ENCODE data around the gene MDC1.
"Not testable (repeated sequence)": the region's sequence is repeated elsewhere in the genome, so short reads cannot be mapped to it uniquely, and the experiment has no call there.

MDC1 gene

DNA sequence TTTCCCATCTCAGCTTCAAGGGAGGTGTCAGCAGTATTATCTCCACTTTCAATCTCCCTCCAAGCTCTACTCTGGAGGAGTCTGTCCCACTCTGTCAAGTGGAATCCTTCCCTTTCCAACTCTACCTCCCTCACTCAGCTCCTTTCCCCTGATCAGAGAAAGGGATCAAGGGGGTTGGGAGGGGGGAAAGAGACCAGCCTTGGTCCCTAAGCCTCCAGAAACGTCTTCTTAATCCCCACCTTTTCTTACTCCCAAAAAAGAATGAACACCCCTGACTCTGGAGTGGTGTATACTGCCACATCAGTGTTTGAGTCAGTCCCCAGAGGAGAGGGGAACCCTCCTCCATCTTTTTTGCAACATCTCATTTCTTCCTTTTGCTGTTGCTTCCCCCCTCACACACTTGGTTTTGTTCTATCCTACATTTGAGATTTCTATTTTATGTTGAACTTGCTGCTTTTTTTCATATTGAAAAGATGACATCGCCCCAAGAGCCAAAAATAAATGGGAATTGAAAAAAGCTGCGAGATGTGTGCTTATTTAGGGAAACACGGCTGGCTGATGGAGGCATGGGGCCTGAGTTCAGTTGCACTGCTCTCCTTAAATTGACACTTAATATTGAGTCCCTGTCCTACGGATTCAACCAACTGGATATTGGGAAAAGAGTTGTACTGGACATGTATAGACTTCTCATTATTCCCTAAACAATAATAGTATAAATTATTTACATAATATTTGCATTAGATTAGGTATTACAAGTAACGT is 8.0 kb upstream of the MDC1 start:
- DNase-seq = no peak

DNA sequence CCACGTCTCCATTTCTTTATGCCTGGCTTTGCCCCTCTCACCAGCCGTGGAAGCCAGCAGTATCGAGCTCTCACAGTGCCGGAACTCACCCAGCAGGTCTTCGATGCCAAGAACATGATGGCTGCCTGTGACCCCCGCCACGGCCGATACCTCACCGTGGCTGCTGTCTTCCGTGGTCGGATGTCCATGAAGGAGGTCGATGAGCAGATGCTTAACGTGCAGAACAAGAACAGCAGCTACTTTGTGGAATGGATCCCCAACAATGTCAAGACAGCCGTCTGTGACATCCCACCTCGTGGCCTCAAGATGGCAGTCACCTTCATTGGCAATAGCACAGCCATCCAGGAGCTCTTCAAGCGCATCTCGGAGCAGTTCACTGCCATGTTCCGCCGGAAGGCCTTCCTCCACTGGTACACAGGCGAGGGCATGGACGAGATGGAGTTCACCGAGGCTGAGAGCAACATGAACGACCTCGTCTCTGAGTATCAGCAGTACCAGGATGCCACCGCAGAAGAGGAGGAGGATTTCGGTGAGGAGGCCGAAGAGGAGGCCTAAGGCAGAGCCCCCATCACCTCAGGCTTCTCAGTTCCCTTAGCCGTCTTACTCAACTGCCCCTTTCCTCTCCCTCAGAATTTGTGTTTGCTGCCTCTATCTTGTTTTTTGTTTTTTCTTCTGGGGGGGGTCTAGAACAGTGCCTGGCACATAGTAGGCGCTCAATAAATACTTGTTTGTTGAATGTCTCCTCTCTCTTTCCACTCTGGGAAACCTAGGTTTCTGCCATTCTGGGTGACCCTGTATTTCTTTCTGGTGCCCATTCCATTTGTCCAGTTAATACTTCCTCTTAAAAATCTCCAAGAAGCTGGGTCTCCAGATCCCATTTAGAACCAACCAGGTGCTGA is 7.0 kb upstream of the MDC1 start:
- DNase-seq = not testable (repeated sequence)

DNA sequence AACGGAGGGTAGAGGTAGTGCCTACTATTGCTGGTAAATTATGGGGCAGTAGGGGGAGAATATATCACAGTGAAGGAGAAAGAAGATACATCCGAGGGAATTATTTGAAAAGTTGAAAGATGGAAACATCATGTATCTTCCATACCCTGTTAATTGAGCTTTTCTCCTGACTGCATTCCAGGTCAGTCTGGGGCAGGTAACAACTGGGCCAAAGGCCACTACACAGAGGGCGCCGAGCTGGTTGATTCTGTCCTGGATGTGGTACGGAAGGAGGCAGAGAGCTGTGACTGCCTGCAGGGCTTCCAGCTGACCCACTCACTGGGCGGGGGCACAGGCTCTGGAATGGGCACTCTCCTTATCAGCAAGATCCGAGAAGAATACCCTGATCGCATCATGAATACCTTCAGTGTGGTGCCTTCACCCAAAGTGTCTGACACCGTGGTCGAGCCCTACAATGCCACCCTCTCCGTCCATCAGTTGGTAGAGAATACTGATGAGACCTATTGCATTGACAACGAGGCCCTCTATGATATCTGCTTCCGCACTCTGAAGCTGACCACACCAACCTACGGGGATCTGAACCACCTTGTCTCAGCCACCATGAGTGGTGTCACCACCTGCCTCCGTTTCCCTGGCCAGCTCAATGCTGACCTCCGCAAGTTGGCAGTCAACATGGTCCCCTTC is 6.2 kb upstream of the MDC1 start:
- DNase-seq = not testable (repeated sequence)

DNA sequence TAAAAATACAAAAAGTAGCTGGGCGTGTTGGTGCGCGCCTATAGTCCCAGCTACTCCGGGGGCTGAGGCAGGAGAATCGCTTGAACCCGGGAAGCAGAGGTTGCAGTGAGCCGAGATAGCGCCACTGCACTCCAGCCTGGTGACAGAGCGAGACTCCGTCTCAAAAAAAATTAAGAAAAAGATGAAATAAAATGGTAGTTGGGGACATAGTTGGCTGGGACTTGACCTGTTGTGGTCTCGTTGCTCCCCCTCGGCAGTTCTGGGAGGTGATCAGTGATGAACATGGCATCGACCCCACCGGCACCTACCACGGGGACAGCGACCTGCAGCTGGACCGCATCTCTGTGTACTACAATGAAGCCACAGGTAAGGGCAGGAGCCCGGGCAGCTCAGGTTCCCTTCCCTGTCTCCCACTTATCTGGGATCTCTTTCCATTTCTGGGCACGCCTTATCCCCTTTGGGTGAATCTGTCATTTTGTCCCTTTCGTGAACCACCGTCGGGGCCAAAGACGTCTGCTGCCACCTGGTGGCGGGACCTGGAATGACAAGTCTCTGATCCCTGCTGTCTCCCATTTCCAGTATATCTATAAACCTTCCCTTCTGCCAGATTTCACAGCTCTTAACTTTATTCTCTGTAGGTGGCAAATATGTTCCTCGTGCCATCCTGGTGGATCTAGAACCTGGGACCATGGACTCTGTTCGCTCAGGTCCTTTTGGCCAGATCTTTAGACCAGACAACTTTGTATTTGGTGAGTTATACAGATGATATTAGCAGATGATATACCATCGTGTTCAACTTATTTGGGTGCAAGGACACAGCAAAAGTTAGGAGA is 5.4 kb upstream of the MDC1 start:
- DNase-seq = peak; percentile 68 to 81 (median 77)

DNA sequence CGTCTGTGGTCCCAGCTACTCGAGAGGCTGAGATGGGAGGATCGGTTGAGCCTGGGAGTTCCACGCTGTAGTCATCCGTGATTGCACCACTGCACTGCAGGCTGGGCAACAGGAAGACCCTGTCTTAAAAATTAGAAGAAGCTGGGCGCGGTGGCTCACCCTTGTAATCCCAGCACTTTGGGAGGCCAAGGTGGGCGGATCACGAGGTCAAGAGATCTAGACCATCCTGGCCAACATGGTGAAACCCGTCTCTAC is 4.9 kb upstream of the MDC1 start:
- DNase-seq = not testable (repeated sequence)

DNA sequence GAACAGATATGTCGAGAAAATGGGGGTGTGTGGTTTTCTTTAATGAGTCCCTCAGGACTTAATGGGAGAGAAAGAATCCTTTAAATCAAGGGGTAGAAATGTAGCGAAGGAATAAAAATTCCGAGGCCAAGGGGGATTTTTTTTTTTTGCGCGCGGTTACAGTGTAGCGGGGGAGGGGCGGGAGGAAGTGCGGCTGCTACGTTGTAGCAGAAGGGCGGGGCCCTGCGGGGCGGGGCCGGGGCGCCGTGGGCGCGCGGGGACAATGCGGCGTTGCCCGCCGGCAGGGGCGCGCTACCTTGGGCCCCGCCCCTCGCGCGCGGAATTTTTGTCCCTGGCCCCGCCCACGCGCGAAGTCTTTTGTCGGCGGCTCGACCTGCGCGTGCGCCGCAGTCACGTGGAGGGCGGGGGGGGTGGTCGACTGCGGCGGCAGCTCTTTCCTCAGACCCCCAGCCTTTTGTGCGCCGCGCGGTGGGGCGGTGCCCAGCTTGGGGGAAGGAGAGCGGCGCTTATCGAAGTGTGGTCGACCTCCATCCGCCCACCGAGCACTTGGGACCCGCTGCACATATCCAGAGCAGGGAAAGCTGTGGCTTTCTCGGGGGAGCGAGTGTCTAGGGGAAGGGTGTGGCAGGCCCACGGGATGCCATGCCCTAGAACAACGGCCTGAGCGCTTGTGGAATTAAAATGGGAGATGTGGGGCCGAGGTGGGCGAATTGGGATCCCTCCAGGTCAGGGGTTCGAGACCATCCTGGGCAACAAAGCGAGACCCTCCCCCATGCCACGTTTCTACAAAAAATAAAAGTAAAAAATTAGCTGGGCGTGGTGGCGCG is 4.3 kb upstream of the MDC1 start:
- peak; percentile 92 to 96 (median 94) for DNase-seq

DNA sequence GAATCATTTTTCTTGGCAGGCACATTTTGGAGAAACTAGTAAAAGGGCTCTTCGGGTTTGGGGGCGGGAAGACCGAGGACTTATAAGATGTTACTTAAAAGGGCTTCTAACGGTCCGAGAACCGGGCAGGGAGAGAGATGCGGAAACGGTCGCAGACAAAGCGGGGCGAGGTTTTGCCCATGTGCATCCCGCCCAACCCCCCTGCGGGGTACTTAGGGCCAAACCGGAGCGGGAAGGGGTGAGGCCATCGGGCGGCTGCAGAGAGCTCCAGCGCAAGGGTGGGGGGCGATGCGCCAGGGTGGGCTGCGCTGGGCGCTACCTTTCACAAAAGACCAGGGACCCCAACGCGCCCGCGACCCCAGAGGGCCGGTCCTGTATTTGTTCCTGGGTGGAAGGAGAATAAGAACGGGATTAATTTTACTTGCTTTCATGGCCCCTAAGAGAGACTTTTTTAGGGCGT is 3.7 kb upstream of the MDC1 start:
- DNase-seq = peak in 4 of 5 experiments; percentile 32 to 79 (median 44)

DNA sequence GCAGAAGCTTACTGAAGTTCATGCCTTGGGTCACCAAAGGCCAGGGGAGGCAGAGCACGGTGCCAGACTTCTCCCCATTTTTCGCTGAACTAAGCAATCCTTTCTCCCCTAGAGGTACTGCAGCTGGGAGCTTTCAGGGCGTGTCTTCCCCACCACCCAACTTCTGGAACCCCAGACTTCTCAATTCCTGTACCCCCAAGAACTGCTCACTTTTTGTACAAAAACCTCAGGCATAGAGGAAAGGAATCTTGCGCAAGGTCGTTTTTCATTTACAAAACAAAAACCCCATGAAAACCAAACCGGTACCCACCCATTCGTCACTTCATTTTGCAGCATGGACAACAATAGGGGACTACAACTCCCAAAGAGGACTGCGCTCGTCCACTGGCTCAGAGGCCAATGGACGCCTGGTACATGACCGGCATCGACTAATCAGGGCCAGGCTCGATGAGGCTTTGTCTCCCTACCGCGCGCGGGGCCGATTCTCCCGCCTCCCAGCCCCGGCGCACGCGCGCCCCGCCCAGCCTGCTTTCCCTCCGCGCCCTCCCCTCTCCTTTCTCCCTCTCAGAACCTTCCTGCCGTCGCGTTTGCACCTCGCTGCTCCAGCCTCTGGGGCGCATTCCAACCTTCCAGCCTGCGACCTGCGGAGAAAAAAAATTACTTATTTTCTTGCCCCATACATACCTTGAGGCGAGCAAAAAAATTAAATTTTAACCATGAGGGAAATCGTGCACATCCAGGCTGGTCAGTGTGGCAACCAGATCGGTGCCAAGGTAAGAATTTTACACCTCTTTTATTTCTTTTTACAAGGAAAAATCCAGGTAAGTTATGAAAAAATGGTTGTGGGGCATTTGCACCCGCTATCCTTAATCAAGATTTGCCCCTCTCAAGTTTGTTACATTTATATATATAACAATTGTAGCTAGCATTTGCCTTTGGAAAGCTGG is 3.0 kb upstream of the MDC1 start, which contains the start of gene TUBB:
Gene TUBB (plus strand): TSS at position 562 of the 947 bp plus-strand sequence. CDS start 155 bp downstream, at position 717.
- peak; percentile 92 to 99 (median 92) for DNase-seq

DNA sequence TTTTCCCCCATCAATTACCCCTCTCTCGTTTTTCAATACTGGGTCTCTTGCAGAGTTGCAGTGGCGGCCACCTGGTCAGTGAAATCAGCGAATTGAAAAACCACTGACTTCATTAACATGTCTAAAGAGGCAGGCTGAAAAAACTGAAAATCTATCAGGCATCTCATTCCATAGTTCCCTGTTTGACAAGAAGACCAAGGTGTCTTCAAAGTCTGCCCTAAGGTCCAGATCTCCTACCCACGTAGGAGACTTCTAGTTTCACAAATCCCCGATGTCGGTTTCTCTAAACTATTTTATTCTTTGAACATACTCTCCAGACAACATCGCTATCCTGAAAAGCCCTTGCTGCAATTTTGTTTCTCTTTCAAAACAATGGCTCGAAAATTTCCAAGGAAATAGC is 2.3 kb upstream of the MDC1 start:
- DNase-seq = no peak

DNA sequence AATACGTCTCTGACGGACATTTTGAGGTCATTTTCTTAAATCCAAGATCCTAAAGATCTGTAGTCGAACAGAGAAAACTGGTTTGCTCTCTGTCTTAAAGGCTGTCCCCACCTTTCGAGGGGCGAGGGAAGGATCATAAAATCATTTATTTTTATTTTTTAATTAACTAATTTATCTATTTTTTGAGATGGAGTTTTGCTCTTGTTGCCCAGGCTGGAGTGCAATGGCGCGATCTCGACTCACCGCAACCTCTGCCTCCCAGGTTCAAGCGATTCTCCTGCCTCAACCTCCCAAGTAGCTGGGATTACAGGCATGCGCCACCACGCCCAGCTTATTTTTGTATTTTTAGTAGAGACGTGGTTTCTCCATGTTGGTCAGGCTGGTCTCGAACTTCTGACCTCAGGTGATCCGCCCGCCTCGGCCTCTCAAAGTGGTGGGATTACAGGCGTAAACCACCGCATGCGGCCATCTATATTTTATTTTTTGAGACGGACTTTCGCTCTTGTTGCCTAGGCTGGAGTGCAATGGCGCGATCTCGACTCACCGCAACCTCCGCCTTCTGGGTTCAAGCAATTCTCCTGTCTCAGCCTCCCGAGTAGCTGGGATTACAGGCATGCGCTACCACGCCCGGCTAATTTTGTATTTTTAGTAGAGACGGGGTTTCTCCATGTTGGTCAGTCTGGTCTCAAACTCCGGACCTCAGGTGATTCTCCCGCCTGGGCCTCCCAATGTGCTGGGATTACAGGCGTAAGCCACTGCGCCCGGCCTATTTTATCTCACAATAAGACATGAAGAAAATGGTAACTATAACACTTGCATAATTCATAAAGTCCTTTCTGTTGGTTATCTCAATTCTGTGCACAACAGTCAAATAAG is 1.0 kb upstream of the MDC1 start:
- DNase-seq = not testable (repeated sequence)

DNA sequence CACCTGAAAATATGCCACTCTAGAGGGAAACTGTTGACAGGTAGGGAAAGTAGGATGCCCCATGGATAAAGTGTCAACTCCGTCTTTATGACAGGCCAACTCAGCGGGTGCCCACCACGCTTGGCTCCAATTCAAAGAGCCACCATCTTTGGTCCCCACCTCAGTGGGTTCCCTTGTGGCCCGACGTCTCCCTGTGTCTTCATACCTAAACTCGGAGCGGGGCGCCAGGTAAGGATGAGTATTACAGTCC is 277 bp downstream of the MDC1 start:
- DNase-seq = no peak

DNA sequence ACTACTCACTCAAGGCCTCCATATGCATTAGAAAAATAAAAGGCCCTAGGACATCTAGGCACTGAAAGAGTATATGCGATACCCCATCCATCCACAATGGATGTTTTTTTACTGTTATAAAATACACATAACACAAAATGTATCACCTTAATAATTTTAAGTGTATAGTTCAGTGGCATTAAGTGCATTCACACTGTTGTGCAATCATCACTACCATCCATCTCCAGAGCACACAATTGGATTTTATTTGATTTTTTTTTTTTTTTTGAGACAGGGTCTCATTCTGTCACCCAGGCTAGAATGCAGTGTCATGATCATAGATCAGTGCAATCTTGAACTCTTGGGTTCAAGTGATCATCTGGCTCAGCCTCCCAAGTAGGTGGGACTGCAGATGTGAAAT is 2.8 kb downstream of the MDC1 start:
- DNase-seq = no peak

DNA sequence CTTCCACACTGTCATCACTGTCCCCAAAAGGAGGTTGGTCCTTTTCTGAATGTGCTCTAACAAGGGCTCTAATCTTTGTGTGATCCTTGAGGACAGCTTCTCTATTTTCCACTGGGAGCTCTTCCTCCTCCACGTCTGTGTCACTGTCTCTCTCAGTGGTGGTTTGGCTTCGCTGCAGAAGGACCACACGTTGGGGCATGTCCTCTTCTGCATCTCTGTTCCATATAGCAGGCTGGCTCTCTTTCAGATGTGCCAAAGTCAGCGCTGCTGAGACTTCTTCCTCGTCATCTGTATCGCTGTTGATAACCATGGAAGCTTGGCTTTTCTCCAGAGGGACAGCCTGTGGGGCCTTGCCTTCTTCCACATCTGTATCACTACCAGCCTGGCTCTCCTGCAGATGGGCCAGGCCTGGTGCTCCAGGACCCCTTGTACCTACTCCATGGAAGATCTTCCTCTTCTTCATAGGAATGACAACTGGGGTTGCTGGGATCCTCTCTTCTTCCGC is 4.6 kb downstream of the MDC1 start:
- DNase-seq = no peak

DNA sequence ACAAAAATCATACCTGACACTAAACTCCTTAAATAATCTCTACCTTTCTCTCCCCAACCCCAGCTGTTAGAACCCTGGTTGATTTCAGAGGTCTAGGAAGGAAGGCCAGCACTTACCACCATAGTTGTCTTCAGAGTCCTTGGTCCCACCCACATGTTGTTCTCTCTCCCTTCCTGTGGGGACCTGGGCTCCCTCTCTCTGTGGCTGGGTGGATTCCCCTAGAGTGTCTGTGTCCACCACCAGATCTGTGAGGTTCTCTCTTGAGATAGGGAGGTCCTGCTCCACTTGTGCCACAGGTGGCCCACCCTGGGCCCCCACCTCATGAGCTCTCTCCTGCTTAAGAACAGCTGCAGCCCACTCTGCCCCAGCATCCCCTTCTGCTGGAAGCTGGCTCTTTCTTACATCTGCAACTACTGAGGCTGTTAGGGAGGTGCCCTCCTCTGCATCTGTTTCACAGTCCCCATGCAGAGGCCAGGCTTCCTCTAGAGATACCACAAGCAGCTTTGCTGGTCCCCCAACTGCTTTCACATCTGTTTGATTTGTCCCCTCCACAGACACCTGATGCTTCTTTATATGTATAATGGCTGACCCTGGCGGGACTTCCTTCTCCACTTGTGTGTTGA is 5.2 kb downstream of the MDC1 start:
- peak in 1 of 5 experiments; percentile 61 for DNase-seq

DNA sequence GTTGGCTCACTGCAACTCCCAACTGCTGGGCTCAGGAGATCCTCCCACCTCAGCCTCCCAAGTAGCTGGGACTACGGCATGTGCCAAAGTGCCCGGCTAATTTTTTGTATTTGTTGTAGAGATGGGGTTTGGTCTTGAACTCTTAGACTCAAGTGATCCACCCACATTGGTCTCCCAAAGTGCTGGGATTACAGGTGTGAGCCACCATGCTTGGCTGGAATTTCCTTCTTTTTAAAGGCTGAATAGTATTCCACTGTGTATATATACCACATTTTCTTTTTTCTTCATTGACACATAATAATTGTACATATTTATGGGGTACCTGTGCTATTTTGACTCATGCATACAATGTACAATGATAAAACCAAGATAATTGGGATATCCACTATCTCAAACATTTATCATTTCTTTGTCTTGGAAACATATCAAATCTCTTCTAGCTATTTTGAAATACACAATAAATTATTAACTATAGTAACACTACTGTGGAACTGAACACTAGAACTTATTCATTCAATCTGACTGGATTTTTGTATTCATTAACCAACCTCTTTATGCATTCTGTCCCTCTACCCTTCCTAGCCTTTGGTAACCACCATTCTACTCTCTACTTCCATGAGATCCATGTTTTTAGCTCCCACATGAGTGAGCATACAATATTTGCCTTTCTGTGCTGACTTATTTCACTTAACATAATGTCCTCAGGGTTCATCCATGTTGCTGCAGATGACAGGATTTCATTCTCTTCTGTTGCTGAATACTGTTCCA is 7.8 kb downstream of the MDC1 start:
- DNase-seq = no peak

DNA sequence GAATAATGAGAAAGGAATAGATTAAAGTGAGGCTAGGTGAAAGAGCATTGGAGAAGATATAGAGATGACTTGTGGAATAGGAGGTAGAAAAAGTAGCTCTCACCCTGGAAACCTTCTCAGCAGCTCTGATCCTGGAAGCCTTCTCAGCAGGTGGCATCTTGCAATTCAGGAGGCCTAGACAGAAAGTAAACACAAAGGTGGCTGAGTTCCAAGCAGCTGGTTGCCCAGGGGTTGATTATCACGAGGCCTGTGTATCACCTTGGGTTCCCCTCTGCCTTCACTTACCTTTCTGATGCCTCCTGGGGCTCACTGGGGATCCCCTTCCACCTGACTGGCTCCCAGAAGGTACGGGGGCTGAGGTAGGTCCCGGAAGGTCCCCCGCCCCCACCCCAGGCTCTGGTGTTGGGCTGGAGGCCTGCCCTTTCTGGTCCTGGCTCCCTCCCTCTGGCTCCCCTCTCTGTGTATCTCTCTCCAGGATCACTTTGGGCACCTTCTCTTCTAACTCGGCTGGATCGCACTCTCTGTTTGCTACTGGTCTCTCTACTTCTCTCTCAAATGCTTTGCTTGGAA is 9.7 kb downstream of the MDC1 start:
- DNase-seq = no peak

DNA sequence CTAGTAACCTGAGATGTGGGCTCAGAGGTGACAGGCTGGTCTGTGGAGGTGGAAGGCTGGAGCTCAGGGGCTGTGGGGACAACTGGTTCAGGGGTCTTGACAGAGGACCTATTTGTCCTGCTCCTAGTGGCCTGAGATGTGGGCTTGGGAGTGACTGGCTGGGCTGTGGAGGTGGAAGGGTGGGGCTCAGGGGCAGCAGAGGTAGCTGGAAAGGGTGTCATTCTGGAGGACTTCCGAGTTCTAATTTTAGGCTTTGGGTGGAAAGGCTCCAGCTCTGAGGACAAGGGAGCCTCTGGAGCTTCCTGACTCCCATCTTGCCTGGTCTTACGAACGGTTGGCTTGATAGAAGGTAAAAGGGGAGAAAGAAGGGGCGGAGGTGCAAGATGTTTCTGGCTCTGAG is 11.5 kb downstream of the MDC1 start:
- no peak for DNase-seq

DNA sequence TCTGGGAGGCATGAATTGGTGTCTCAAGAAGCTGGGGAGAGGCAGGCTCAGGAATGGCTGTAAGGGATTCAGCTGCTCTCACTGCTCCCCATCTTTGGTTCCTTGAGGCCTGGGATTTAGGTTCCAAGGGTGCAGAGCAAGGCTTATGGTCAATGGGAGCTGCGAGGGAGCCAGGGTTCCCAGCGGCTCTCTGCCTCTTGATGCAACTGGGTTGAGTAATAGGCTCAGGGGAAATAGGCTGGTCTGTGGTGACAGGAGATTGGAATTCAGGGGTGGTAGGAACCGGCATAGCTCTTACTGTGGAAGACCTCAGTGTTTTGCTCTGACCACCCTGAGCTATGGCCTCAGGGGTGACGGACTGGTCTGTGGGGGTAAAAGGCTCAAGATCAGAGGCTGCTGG is 13.3 kb downstream of the MDC1 start:
- DNase-seq = no peak

Measured in T-helper 2 cell (primary cell).